DMS53 (cell line): Measurements from ENCODE around the gene ZNF677.
A peak's percentile ranks its signal among the peaks of the same experiment; 100 is the strongest.
"Not testable (repeated sequence)": the region's sequence is repeated elsewhere in the genome, so short reads cannot be mapped to it uniquely, and the experiment has no call there.

Experiments used
- DNase-seq: peaks from one replicate; lab custom pipeline; 2025; lab: John Stamatoyannopoulos, UW

The ZNF677 gene

DNA sequence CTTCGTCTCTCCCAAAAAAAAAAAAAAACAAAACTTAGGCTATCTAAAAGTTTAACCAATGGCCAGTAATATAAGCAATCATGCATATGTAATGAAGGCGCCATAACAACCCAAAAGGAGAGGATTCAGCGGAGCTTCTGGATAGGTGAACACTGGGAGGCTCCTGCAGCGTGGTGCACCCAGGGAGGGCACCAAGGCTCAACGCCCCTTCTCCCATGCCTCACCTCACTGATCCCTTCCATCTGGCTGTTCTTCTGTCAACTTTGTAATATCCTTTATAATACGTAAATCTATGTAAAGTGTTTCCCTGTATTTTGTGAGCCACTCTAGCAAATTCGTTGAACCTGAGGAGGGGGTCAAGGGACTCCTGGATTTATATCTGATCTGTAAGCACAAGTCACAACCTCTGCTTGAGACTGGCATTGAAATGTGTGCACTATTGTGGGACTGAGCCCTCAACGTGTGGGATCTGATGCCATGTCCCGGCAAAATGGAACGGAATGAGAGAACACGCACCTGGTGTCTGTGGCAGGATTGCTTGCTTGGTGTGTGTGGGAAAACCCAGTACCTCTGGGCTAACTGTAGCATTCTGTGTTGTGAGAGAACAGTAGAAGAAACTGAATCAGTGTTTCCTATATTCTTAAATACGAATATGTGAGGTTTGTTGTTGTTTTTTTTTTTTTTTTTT, 61.0 kb downstream of the ZNF677 start:
- DNase-seq, result peak; percentile 10

DNA sequence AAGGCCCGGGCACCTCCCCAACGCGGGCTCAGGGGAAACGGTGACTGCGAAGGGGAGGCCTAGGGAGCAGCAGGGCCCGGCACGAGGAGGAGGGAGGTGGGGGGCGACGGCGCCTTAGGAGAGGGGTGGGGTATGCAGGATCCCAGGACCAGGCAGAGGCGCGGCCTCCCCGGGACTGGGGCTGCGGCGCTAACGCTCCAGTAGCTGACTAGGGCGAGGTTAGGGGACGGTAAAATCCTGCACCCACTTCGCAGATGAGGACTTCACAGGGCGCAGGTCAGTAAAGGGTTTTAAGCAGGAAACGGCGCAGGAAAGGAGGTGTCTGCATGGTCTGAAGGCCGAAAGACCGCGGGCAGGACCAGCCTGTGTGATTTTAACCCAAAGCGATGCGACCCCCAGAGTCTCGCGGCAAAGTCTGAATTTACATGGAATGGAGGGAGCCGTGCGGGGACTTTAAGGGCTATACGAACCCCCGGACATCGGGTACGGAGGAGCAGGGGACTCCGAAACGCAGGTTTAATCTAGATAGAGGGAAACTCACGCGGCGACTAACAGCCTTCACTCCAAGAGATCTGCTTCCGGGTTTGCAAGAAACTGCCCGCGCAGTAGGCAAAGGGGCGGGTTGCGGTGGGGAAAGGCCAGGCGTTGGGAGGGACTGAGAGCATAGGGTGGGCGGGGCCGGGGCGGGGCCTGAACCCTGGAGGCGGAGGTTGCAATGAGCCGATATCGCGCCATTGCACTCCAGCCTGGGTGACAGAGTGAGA, 61.7 kb downstream of the ZNF677 start, which contains the start of gene ZNF665:
Gene ZNF665, minus strand, starts transcription at position 588 of the 764 bp plus-strand sequence. CDS start 10,460 bp downstream, outside the sequence.
- peak; percentile 92 for DNase-seq

DNA sequence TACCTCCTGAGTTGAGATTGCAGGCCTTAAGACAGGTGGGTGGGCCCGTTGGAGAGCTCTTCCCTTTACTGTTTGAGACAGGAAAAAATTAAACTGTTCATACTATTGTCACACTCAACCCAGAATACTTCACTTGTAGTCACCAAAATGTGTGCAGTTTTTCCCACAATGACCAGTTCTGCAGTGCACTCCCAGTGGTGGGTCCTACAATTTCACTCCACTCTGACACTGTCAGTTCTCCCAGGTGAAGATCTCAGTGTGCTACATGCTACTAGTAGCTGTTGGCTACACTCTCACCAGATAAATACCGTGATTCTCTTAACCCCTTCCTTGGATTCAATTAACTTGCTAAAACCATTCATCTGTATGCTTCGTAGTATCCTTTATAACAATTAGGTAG, 64.4 kb downstream of the ZNF677 start:
- no peak for DNase-seq

DNA sequence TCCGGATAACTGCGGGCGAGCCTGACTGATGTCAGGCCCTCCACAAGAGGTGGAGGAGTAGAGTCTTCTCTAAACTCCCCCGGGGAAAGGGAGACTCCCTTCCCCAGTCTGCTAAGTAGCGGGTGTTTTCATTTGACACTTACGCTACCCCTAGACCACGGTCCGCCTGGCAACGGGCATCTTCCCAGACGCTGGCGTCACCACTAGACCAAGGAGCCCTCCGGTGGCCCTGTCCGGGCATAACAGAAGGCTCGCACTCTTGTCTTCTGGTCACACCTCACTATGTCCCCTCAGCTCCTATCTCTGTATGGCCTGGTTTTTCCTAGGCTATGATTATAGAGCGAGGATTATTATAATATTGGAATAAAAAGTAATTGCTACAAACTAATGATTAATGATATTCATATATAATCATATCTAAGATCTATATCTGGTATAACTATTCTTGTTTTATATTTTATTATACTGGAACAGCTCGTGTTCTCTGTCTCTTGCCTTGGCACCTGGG, 64.9 kb downstream of the ZNF677 start:
- not testable (repeated sequence) for DNase-seq
